Duodenal mucosa (tissue), 2 donors: ENCODE data around the gene BPIFB3.

Experiments
- H3K27ac ChIP-seq: one replicate; pipeline ENCODE4 v1.7.0; 2013; ENCODE audit warnings: low read depth, low read length
- H3K27me3 ChIP-seq, 2 donors: one replicate each; pipeline ENCODE4 v1.7.0; 2013; ENCODE audit warnings: low read length in 2 of 2, control low read depth in 1 of 2; ENCODE audit not compliant: insufficient read depth in 2 of 2, control insufficient read depth in 1 of 2
- H3K36me3 ChIP-seq, 2 donors: one replicate each; pipeline ENCODE4 v1.7.0; 2013; ENCODE audit warnings: low read length in 2 of 2, control low read depth in 1 of 2; ENCODE audit not compliant: insufficient read depth in 2 of 2, control insufficient read depth in 1 of 2
- H3K4me1 ChIP-seq, 2 donors: one replicate each; pipeline ENCODE4 v1.7.0; 2013; ENCODE audit warnings: low read length in 2 of 2, control low read depth in 1 of 2; ENCODE audit not compliant: insufficient read depth in 2 of 2, control insufficient read depth in 1 of 2
- H3K4me3 ChIP-seq, 2 donors: one replicate each; pipeline ENCODE4 v1.7.0; 2013; ENCODE audit warnings: low read length in 2 of 2, low read depth in 1 of 2
- H3K9ac ChIP-seq, 2 donors: one replicate each; pipeline ENCODE4 v1.7.0; 2013; ENCODE audit warnings: low read length in 2 of 2, low read depth in 1 of 2
- H3K9me3 ChIP-seq, 2 donors: one replicate each; pipeline ENCODE4 v1.7.0; 2013; ENCODE audit warnings: low read length in 2 of 2, control low read depth in 1 of 2; ENCODE audit not compliant: control insufficient read depth in 1 of 2

Gene BPIFB3

GRCh38 chr20:33051333-33051732 is 2.4 kb upstream of the BPIFB3 start:
- Histone ChIP-seq H3K9me3 (peaks cover 2 to 5% of the 10 kb centered on the region in 2 donors), H3K27ac (no peak overlapping the region), H3K9ac (no peak overlapping the region), H3K36me3 (no peaks in the 10 kb centered on the region), H3K4me1 (no peaks in the 10 kb centered on the region), H3K27me3 (no peaks in the 10 kb centered on the region), H3K4me3 (no peak overlapping the region)

DNA sequence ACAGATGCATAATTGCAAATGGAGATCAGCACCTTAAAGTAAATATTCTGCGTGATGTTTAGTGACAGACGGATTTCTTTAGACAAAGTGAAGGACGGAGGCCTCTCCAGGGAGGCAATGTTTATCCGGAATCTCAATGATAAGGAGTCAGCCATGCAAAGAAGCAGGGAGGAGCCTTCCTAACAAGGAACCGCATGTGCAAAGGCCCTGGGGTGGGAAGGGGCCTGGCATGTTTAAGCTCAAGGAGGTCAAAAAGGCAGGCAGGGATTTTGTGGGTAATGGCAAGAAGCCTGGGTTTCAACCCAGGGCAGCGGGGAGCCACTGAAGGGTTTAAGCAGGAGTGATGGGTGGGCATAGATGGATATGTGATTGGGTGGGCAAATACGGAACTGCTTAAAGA is 678 bp downstream of the BPIFB3 start:
- Histone ChIP-seq H3K4me1 (no peaks in the 10 kb centered on the region), H3K4me3 (no peak overlapping the region), H3K9me3 (no peaks in the 10 kb centered on the region), H3K27me3 (no peaks in the 10 kb centered on the region), H3K27ac (no peak overlapping the region), H3K9ac (no peak overlapping the region), H3K36me3 (no peaks in the 10 kb centered on the region)

DNA sequence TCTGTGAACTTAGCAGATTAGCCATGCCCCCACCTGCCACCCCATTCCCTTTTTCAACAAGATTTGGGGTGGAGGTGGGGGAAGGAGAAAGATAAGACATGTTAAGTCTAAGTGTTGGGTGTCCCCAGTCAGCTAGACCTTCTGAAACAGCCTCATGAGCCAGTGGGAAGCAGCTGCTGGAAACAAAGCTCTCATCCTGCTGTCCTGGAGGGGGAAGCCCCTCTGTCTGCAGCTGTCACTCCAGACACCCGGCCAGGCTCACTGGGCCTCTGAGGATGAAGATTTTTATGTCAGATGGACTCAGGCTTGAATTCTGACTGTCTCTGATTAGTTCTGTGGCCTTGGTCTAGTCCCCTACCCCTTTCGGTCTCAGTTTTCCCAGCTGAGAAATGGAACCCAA is 1.1 kb downstream of the BPIFB3 start:
- H3K36me3 ChIP-seq, result no peaks in the 10 kb centered on the region
- H3K27me3 ChIP-seq, result no peaks in the 10 kb centered on the region
- no peaks in the 10 kb centered on the region for H3K9me3 ChIP-seq
- H3K27ac ChIP-seq, result no peak overlapping the region
- no peaks in the 10 kb centered on the region for H3K4me1 ChIP-seq
- no peak overlapping the region for H3K4me3 ChIP-seq
- H3K9ac ChIP-seq, result no peak overlapping the region

GRCh38 chr20:33059136-33059535 is 5.4 kb downstream of the BPIFB3 start:
- no peak overlapping the region for H3K9ac ChIP-seq
- no peak overlapping the region for H3K27ac ChIP-seq
- H3K4me1 ChIP-seq, result no peaks in the 10 kb centered on the region
- no peaks in the 10 kb centered on the region for H3K27me3 ChIP-seq
- H3K36me3 ChIP-seq, result no peaks in the 10 kb centered on the region
- H3K9me3 ChIP-seq, result no peaks in the 10 kb centered on the region
- H3K4me3 ChIP-seq, result no peak overlapping the region

DNA sequence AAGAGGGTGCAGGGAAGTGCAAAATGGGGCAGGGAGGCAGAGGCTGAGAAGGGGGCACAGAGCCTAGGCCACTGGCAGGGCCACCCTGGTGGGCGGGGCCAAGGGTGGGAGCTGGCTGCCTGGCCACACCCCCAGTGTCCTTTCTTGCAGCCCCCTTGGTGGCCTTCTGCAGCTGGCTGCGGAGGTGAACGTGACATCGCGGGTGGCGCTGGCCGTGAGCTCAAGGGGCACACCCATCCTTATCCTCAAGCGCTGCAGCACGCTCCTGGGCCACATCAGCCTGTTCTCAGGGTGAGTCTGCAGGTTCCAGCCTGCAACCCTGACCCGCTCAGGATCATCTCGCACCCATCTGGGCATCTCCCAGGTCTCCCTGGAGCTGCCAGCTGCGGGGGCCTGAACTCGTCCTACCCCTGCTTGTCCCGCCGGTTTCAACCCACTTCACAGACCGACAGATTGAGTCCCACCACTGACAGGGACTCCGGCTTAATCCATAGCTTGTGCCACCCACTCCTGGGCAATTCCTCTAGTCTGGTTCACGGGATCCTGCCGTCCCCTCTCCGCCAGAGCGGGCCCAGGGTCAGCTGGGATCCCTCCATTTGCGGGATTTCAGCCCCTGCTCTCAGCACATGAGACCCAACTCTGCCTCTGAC is 6.2 kb downstream of the BPIFB3 start:
- H3K9me3 ChIP-seq, result no peaks in the 10 kb centered on the region
- H3K9ac ChIP-seq, result no peak overlapping the region
- H3K36me3 ChIP-seq, result no peaks in the 10 kb centered on the region
- H3K4me1 ChIP-seq, result no peaks in the 10 kb centered on the region
- no peaks in the 10 kb centered on the region for H3K27me3 ChIP-seq
- H3K4me3 ChIP-seq, result no peak overlapping the region
- H3K27ac ChIP-seq, result no peak overlapping the region

GRCh38 chr20:33061658-33062028 is 7.9 kb downstream of the BPIFB3 start:
- no peaks in the 10 kb centered on the region for H3K27me3 ChIP-seq
- no peaks in the 10 kb centered on the region for H3K9me3 ChIP-seq
- no peaks in the 10 kb centered on the region for H3K4me1 ChIP-seq
- H3K27ac ChIP-seq, result no peak overlapping the region
- no peaks in the 10 kb centered on the region for H3K36me3 ChIP-seq
- no peak overlapping the region for H3K9ac ChIP-seq
- H3K4me3 ChIP-seq, result no peak overlapping the region

- Histone ChIP-seq H3K9me3 (no peaks in the 10 kb centered on the region), H3K4me3 (no peak overlapping the region), H3K4me1 (no peaks in the 10 kb centered on the region), H3K27ac (no peak overlapping the region), H3K9ac (no peak overlapping the region), H3K36me3 (no peaks in the 10 kb centered on the region), H3K27me3 (no peaks in the 10 kb centered on the region)
Measured at GRCh38 chr20:33062105-33062824, 8.6 kb downstream of the BPIFB3 start.

DNA sequence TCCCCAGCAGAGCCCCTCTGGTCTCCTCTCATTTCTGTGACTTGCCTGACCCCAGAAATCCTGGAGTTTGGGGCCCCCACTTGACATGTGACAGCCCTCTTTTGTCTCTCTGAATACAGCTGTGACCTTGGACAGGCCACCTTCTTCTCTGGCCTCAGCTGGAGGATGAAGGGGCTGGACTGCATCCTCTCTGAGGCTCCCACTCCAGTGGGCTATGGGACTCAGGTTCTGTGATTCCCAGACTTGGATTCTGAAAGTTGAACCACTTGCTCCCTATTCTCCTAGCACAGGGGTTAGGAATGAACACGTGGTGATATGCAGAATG is 9.1 kb downstream of the BPIFB3 start:
- no peaks in the 10 kb centered on the region for H3K4me1 ChIP-seq
- no peaks in the 10 kb centered on the region for H3K27me3 ChIP-seq
- H3K9ac ChIP-seq, result no peak overlapping the region
- no peaks in the 10 kb centered on the region for H3K36me3 ChIP-seq
- H3K9me3 ChIP-seq, result no peaks in the 10 kb centered on the region
- no peak overlapping the region for H3K4me3 ChIP-seq
- H3K27ac ChIP-seq, result no peak overlapping the region

DNA sequence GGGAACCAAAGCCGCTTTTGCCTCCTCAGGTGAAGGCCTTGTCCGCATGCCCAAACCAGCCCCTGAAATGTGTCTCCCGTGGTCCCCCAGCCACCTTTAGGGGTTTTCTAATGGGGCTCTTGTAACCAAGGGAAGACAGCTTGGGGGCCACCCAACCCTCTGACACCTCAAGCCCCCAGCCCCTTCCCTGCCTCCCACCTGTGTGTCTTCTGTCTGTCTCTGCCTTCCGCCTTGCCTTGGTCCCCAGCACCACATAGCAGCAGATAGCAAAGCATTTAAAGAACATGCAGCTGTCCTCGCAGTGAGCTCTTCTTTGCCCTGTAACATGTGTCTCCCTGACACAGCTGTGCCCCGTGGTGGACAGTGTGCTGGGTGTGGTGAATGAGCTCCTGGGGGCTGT is 9.6 kb downstream of the BPIFB3 start:
- Histone ChIP-seq H3K27me3 (no peaks in the 10 kb centered on the region), H3K9ac (no peak overlapping the region), H3K27ac (no peak overlapping the region), H3K4me3 (no peak overlapping the region), H3K9me3 (no peaks in the 10 kb centered on the region), H3K4me1 (no peaks in the 10 kb centered on the region), H3K36me3 (no peaks in the 10 kb centered on the region)

DNA sequence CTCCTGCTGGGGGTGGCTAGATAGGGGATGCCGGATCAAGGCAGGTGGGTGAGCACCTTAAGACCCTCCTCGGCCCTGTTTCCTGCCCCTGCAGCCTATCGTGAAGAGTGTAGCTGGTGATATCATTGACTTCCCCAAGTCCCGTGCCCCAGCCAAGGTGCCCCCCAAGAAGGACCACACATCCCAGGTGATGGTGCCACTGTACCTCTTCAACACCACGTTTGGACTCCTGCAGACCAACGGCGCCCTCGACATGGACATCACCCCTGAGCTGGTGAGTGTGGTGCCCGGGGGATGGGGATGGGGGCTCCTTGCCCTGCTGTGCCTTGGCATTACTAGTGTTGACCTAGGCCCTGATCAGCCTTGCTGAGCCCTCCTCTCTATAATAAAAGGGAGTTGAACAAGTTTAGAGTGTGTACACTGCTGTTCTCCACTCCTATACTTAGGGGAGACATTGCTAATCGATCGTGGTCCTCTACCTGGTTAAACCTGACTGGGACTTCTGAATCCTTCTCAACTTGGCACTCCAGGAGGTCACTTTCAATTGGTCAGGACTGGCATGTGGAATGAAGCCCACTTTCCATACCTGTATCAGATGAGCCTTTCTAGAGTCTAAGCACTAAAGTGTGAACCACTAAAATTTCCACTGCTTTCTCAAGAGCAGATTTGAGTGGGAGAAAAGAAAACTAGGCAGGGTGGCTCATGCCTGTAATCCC is 11.0 kb downstream of the BPIFB3 start:
- Histone ChIP-seq H3K4me1 (no peaks in the 10 kb centered on the region), H3K27me3 (peaks cover 0 to 4% of the 10 kb centered on the region in 2 donors), H3K9ac (no peak overlapping the region)

More for the DNA sequence above, 11.0 kb downstream of the BPIFB3 start:
- Histone ChIP-seq H3K36me3 (no peaks in the 10 kb centered on the region), H3K4me3 (no peak overlapping the region), H3K27ac (no peak overlapping the region), H3K9me3 (no peaks in the 10 kb centered on the region)
